Stimulated activated naive CD4-positive, alpha-beta T cell treated with Interleukin-2 at 50 U/mL for 16 hours (primary cell): ENCODE data around the gene RUFY1.
"Not testable (repeated sequence)": the region's sequence is repeated elsewhere in the genome, so short reads cannot be mapped to it uniquely, and the experiment has no call there.

Experiments used
- DNase-seq: peaks from one replicate; lab custom pipeline; 2025; lab: John Stamatoyannopoulos, UW

Gene RUFY1

DNA sequence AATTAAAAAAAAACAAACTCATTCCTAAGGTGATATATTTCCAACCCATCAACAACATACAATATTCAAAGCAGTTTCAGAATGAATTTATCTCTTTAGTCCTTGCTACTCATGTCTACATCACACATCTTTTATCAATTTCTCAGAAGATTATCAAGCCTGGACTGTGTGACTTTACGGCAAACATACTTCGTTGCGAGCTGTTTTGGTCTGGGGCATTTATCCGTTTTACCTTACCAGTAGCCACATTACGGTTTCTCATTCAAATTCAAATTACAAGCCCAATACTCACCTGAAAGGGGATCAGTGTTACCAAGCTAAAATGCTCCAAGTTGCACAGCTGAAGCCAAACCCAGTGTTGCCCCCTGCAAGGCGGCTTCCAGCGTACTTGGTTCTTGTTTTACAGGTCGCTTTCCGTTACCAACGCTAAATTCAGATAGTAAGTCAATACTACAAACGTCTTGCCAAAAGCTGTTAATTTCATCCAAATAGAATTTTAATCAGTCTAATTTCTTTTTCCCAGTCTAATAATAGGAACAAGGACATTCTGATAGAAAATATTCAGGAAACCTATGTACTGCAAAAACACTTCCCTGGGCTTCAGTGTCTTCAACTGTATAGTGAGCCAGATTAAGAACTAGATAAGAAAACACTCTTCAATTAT is 71.3 kb downstream of the RUFY1 start:
- no peak for DNase-seq

- DNase-seq, result peak; percentile 98
These were observed 72.9 kb downstream of the RUFY1 start, which contains the start of gene HNRNPH1 for GRCh38 chr5:179623003-179623905. Gene HNRNPH1 (minus strand): TSS chr5:179623671. CDS start chr5:179623133, 538 bp downstream.

DNA sequence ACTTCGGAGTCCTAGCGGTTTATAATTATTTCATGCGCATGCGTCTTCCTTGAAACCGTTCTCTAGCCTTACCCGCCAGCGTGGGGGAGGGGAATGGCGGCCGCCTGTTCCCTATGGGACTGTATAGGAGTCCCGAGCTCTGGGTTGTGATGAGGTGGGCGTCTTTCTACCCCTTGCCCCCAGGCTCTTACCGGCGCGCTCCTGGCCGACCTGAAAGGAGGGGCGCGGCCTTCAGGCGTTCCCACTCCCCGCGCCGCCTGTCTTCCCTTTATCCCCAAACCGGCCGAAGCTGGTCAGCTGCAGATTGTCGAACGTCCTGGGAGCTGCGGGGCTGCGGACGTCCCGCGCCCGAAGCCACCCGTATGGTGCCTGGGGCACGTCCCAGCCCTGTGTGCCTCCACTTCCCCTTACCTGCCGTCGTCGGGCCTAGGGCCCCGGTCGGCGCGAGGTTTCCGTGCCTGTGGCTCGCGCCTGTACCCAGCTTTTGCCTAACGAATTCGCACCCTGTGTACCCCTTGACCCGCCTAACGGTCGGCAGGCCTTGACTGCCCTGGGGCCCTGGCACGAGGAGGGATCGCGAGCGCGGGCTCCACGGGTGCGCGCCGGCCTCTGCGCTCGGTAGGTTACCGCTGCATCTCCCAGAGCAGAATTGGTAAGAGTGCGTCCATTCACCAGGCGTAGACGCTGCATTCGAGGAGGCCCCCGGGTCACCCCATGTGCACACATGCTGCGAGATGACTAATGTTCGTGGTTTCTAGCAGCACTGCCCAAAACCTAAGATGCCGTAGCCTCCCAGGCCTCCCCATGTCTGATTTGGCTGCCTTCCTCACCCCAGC is 73.8 kb downstream of the RUFY1 start:
- peak; percentile 40 for DNase-seq

DNA sequence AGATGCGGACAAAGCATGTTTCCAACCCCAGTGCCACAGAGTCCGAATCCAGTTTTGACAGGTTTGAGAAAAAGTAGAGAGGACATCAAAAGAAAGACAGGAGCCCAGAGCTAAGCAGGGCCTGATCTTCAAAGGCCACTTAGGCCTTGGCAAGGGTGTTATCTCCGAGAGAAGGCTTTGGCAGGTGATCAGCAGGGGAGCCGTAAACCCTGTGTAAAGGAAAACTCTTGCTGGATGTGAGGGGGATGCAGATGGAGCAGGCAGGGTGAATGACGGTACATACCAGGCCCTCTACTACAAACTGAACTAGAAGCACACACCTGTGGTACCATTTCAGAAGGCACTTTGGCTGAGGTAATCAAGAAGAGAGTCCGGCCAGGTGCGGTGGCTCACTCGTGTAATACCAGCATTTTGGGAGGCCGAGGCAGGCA is 74.5 kb downstream of the RUFY1 start:
- no peak for DNase-seq

GRCh38 chr5:179633501-179634369 is 83.4 kb downstream of the RUFY1 start:
- not testable (repeated sequence) for DNase-seq

- not testable (repeated sequence) for DNase-seq
These were observed 84.2 kb downstream of the RUFY1 start for GRCh38 chr5:179634370-179635172.

DNA sequence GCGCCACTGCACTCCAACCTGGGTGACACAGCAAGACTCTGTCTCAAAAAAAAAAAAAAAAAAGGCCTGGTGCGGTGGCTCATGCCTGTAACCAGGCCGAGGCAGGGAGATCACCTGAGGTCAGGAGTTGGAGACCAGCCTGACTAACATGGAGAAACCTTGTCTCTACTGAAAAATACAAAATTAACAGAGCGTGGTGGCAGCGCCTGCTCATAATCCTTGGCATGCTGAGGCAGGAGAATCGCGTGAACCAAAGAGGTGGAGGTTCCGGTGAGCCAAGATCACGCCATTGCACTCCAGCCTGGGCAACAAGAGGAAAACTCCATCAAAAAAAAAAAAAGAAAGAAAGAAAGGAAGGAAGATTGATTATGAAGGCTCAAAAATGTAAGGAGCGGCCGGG is 88.9 kb downstream of the RUFY1 start:
- not testable (repeated sequence) for DNase-seq

DNA sequence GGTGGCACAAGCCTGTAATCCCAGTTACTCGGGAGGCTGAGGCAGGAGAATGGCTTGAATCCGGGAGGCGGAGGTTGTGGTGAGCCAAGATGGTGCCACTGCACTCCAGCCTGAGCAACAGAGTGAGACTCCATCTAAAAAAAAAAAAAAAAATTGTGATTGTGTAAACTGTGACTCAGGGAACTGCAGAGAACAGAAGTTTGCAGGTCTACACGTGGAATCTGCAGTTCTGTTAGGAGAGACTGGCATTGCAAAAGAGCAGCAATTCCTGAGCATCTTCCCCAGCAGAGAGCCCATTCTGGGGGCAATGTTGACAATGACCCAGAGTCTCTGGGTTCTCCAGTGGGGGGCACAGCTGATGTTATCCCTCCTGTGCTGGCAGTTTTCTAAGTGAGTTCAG is 91.4 kb downstream of the RUFY1 start:
- not testable (repeated sequence) for DNase-seq

DNA sequence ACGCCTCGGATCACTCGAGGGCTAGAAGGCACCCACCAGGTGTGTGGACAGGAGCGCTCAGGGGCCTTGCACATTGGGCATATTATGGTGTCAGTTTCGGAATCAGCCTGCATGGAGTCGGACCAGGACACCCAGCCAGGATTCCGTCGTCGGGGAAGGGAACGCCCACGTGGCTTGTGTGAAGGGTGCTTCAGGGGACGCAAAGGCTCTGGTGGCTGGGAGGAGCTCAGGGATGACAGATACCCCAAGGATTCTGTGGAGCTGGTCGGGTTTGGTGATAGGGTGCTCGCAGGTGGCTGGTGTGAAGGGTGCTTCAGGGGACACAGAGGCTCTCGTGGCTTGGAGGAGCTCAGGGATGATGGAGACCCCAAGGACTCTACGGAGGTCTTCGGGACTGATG is 92.3 kb downstream of the RUFY1 start:
- DNase-seq, result not testable (repeated sequence)

- DNase-seq, result not testable (repeated sequence)
These were observed 93.0 kb downstream of the RUFY1 start for GRCh38 chr5:179643141-179643920.

DNA sequence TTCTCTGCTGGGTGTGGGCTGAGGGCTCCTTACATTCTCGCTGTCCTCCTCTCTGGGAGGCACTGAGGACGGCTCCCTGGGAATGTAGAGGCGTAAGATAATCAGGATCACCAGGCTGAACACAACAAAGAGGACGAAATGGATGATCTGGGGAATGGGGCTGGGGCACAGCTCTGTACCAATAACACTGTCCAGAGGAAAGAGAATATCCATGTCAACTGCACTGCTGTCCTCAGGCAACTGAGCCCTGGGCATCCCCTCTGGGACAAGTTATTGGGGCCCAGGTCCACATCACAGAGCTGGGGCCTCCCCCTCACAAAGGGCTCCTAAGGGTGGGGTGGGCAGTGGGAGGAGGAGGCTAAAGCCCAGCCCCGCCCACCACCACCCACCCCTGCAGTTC is 94.4 kb downstream of the RUFY1 start:
- not testable (repeated sequence) for DNase-seq

GRCh38 chr5:179648410-179648809 is 98.1 kb downstream of the RUFY1 start:
- DNase-seq, result no peak

GRCh38 chr5:179649166-179649703 is 98.9 kb downstream of the RUFY1 start:
- DNase-seq, result not testable (repeated sequence)

- DNase-seq, result not testable (repeated sequence)
These were observed 99.9 kb downstream of the RUFY1 start for GRCh38 chr5:179650245-179650644.

- DNase-seq, result not testable (repeated sequence)
These were observed 102.8 kb downstream of the RUFY1 start for GRCh38 chr5:179653135-179653534.

- not testable (repeated sequence) for DNase-seq
These were observed 107.2 kb downstream of the RUFY1 start for GRCh38 chr5:179657302-179658178.

DNA sequence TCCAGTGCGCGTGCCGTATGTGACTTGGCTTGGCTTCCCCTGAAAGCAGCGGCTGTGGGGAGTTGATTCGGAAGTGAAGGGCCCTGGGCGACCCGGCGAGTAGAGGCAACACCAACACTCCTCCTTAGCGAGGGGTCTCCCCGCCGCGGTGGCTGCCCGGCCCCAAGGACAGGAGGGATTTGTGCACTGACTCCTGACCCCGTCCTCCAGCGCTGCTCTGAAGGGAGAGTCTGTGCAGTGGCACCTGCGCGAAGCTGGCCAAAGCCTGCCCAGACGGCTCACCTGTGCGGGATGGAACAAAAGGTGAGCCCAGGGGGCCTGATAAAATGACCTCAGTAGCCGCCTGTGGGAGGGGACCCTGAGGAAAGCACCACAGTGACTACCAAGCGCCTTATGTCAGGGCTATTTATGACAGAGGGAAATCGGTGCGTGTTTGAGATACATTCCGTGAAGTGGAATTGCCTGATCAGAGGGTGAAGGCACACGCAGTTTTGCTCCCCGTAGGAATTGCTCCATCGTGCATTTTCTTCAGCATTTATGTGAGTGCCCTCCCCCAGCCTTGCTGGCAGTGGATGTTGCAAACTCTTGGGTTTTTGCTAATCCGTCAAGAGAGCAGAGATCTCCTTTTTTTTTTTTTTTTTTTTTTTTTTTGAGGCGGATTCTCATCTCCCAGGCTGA is 108.0 kb downstream of the RUFY1 start:
- not testable (repeated sequence) for DNase-seq
